Measurements from ENCODE around the gene PADI3.

The PADI3 gene

GRCh38 chr1:17304826-17305175 lies 55.9 kb downstream of the PADI3 start:
- no peak overlapping the region for H3K9ac ChIP-seq (ENCODE audit: insufficient read length)
- TF ChIP-seq EZH2 (IDR thresholded peaks at IDR 0.05): no peak
- no peak for TF ChIP-seq FOXP2 (optimal IDR thresholded peaks at IDR 0.05; ENCODE audit: control extremely low read depth, extremely low read length, insufficient read depth)
- TF ChIP-seq POLR2AphosphoS5 (IDR thresholded peaks at IDR 0.05; ENCODE audit: borderline replicate concordance, low read depth, low read length): no peak
- H3K27ac ChIP-seq: no peak overlapping the region
- no peak overlapping the region for H3K4me3 ChIP-seq
- H3K36me3 ChIP-seq (ENCODE audit: insufficient read depth, low read length): no peaks in the 10 kb centered on the region
- no peaks in the 10 kb centered on the region for H3K9me3 ChIP-seq (ENCODE audit: low read depth, low read length)
- no peak for DNase-seq (ENCODE audit: low read depth, low spot score)

- DNase-seq (ENCODE audit: low read depth, low spot score): no peak
- no peak overlapping the region for H3K9ac ChIP-seq (ENCODE audit: insufficient read length)
- no peak overlapping the region for H3K4me3 ChIP-seq
- H3K9me3 ChIP-seq (ENCODE audit: low read depth, low read length): no peaks in the 10 kb centered on the region
- H3K27ac ChIP-seq: no peak overlapping the region
- H3K36me3 ChIP-seq (ENCODE audit: insufficient read depth, low read length): no peaks in the 10 kb centered on the region
- TF ChIP-seq POLR2AphosphoS5 (IDR thresholded peaks at IDR 0.05; ENCODE audit: borderline replicate concordance, low read depth, low read length) (no peak), FOXP2 (optimal IDR thresholded peaks at IDR 0.05; ENCODE audit: control extremely low read depth, extremely low read length, insufficient read depth) (no peak), EZH2 (IDR thresholded peaks at IDR 0.05) (no peak)
These were observed 56.7 kb downstream of the PADI3 start for GRCh38 chr1:17305576-17306095.

- TF ChIP-seq POLR2AphosphoS5 (IDR thresholded peaks at IDR 0.05; ENCODE audit: borderline replicate concordance, low read depth, low read length) (no peak), FOXP2 (optimal IDR thresholded peaks at IDR 0.05; ENCODE audit: control extremely low read depth, extremely low read length, insufficient read depth) (no peak), EZH2 (IDR thresholded peaks at IDR 0.05) (no peak)
- Histone ChIP-seq H3K36me3 (ENCODE audit: insufficient read depth, low read length) (no peaks in the 10 kb centered on the region), H3K4me3 (no peak overlapping the region), H3K9ac (ENCODE audit: insufficient read length) (no peak overlapping the region), H3K9me3 (ENCODE audit: low read depth, low read length) (no peaks in the 10 kb centered on the region), H3K27ac (no peak overlapping the region)
- DNase-seq (ENCODE audit: low read depth, low spot score): no peak
These were observed 57.5 kb downstream of the PADI3 start for GRCh38 chr1:17306407-17306806.

GRCh38 chr1:17306921-17307320 lies 58.0 kb downstream of the PADI3 start:
- no peak overlapping the region for H3K9ac ChIP-seq (ENCODE audit: insufficient read length)
- TF ChIP-seq FOXP2 (optimal IDR thresholded peaks at IDR 0.05; ENCODE audit: control extremely low read depth, extremely low read length, insufficient read depth) (no peak), POLR2AphosphoS5 (IDR thresholded peaks at IDR 0.05; ENCODE audit: borderline replicate concordance, low read depth, low read length) (no peak), EZH2 (IDR thresholded peaks at IDR 0.05) (no peak)
- no peaks in the 10 kb centered on the region for H3K9me3 ChIP-seq (ENCODE audit: low read depth, low read length)
- no peak overlapping the region for H3K27ac ChIP-seq
- no peak for DNase-seq (ENCODE audit: low read depth, low spot score)
- no peak overlapping the region for H3K4me3 ChIP-seq
- H3K36me3 ChIP-seq (ENCODE audit: insufficient read depth, low read length): no peaks in the 10 kb centered on the region

GRCh38 chr1:17307329-17307728 lies 58.4 kb downstream of the PADI3 start:
- TF ChIP-seq EZH2 (IDR thresholded peaks at IDR 0.05): no peak
- no peak for TF ChIP-seq FOXP2 (optimal IDR thresholded peaks at IDR 0.05; ENCODE audit: control extremely low read depth, extremely low read length, insufficient read depth)
- no peak for TF ChIP-seq POLR2AphosphoS5 (IDR thresholded peaks at IDR 0.05; ENCODE audit: borderline replicate concordance, low read depth, low read length)
- Histone ChIP-seq H3K36me3 (ENCODE audit: insufficient read depth, low read length) (no peaks in the 10 kb centered on the region), H3K27ac (no peak overlapping the region), H3K9me3 (ENCODE audit: low read depth, low read length) (no peaks in the 10 kb centered on the region), H3K9ac (ENCODE audit: insufficient read length) (no peak overlapping the region), H3K4me3 (no peak overlapping the region)
- DNase-seq (ENCODE audit: low read depth, low spot score): no peak

GRCh38 chr1:17307946-17308345 lies 59.0 kb downstream of the PADI3 start, which contains the start of gene PADI4:
Gene PADI4 (plus strand): TSS chr1:17308197. CDS start chr1:17308223, 26 bp downstream.
- Histone ChIP-seq H3K27ac (no peak within 1 kb of the TSS), H3K36me3 (ENCODE audit: insufficient read depth, low read length) (no peaks in the 10 kb centered on the region), H3K9ac (ENCODE audit: insufficient read length) (no peak within 1 kb of the TSS), H3K4me3 (no peak within 1 kb of the TSS), H3K9me3 (ENCODE audit: low read depth, low read length) (no peaks in the 10 kb centered on the region)
- no peak for DNase-seq (ENCODE audit: low read depth, low spot score)
- TF ChIP-seq FOXP2 (optimal IDR thresholded peaks at IDR 0.05; ENCODE audit: control extremely low read depth, extremely low read length, insufficient read depth): no peak
- TF ChIP-seq POLR2AphosphoS5 (IDR thresholded peaks at IDR 0.05; ENCODE audit: borderline replicate concordance, low read depth, low read length): no peak
- TF ChIP-seq EZH2 (IDR thresholded peaks at IDR 0.05): no peak

- Histone ChIP-seq H3K36me3 (ENCODE audit: insufficient read depth, low read length) (no peaks in the 10 kb centered on the region), H3K9me3 (ENCODE audit: low read depth, low read length) (no peaks in the 10 kb centered on the region), H3K27ac (no peak overlapping the region), H3K9ac (ENCODE audit: insufficient read length) (no peak overlapping the region), H3K4me3 (no peak overlapping the region)
- TF ChIP-seq POLR2AphosphoS5 (IDR thresholded peaks at IDR 0.05; ENCODE audit: borderline replicate concordance, low read depth, low read length) (no peak), FOXP2 (optimal IDR thresholded peaks at IDR 0.05; ENCODE audit: control extremely low read depth, extremely low read length, insufficient read depth) (no peak), EZH2 (IDR thresholded peaks at IDR 0.05) (no peak)
- DNase-seq (ENCODE audit: low read depth, low spot score): no peak
These were observed 59.7 kb downstream of the PADI3 start for GRCh38 chr1:17308593-17308992.

GRCh38 chr1:17309426-17310067 lies 60.6 kb downstream of the PADI3 start:
- no peak overlapping the region for H3K4me3 ChIP-seq
- TF ChIP-seq FOXP2 (optimal IDR thresholded peaks at IDR 0.05; ENCODE audit: control extremely low read depth, extremely low read length, insufficient read depth): no peak
- no peak for TF ChIP-seq EZH2 (IDR thresholded peaks at IDR 0.05)
- TF ChIP-seq POLR2AphosphoS5 (IDR thresholded peaks at IDR 0.05; ENCODE audit: borderline replicate concordance, low read depth, low read length): no peak
- no peaks in the 10 kb centered on the region for H3K9me3 ChIP-seq (ENCODE audit: low read depth, low read length)
- H3K27ac ChIP-seq: no peak overlapping the region
- H3K9ac ChIP-seq (ENCODE audit: insufficient read length): no peak overlapping the region
- H3K36me3 ChIP-seq (ENCODE audit: insufficient read depth, low read length): no peaks in the 10 kb centered on the region
- DNase-seq (ENCODE audit: low read depth, low spot score): no peak
